ENCODE results near the gene PPP1R36. TPM values are rescaled to one million over a fixed set of nuclear protein-coding genes. Genes with fewer than 3 reads are reported as not detected.

The PPP1R36 gene
- total RNA-seq, 1 experiment from 2014 or later, result 0.50 TPM

DNA sequence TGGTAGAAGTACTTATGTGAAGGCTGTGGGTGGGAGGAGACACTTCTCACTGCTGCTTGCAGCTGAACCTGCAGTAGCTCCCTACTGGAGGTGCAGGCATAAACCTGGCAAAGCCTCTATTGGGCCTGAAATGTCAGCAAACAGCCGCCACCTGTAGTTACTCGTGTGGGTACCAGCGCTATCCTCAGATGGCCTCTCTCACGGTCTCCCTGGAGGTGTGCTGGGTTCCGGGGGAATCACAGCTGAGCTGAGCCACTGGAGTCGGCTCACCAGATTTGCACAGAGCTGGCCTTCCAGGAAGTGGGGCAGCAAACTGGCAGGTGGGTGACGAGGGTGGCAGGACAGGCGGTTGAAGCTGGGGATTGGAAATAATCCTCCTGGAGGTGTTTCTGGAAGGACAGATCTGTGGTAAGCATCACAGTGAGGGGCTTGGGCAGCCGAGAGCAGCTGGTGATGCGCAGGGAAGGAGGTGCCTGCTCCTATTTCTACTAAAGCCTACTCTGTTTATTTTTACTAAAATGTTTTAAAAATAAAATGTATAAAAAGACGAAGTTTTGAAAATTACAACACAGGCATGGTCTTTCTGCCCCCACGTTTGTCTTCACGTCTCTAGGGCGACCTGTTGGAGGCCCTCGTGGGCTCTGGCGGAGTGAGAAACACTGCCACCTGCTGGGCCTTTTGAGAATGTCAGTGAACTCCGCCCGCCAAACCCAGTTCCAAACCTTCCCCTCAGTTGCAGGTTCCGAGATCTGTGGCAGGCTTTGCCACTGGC lies 86.6 kb downstream of the PPP1R36 start:
- H4K5ac ChIP-seq (ENCODE audit: insufficient read length, low read depth, low read length), result no peak overlapping the region
- DNase-seq, result peak; percentile 82
- no peaks in the 10 kb centered on the region for H3K79me2 ChIP-seq (ENCODE audit: insufficient read depth, low read length)
- Mint-ChIP-seq H3K27me3 (ENCODE audit: low read depth) (no peaks in the 10 kb centered on the region; the same call in 1 of the 2 replicates), H3K36me3 (ENCODE audit: insufficient read depth in 1 of 3, low read depth in 3 of 3) (no peaks in the 10 kb centered on the region), H3K27ac (peak overlapping the region in 1 of 3 experiments; percentile 85; a peak in 2 of 7 replicates), H3K4me3 (peak overlapping the region in 1 of 2 experiments; percentile 13; a peak in 2 of 5 replicates), H3K4me1 (peaks cover 10 to 17% of the 10 kb centered on the region in 2 experiments), H3K9me3 (no peaks in the 10 kb centered on the region)
- H2AFZ ChIP-seq (ENCODE audit: low read length), result no peak overlapping the region
- H4K91ac ChIP-seq (ENCODE audit: insufficient read length, low read depth, low read length), result no peak overlapping the region
- H3K14ac ChIP-seq (ENCODE audit: insufficient read depth, low read length), result no peak overlapping the region
- H2BK20ac ChIP-seq (ENCODE audit: low read depth, low read length, poor library complexity, severe bottlenecking), result no peak overlapping the region
- H3K23ac ChIP-seq (ENCODE audit: insufficient read length, low read depth, low read length), result no peak overlapping the region
- no peak overlapping the region for H3K56ac ChIP-seq (ENCODE audit: insufficient read length, low read depth, low read length)
- peaks cover 4% of the 10 kb centered on the region; the same call in 1 of the 2 replicates for H3K4me1 ChIP-seq (ENCODE audit: insufficient read depth, low read length)
- no peak overlapping the region for H3K18ac ChIP-seq (ENCODE audit: insufficient read length, low read depth, low read length)
- H2AK5ac ChIP-seq (ENCODE audit: insufficient read length, low read length), result no peak overlapping the region
- no CpG with 5 or more reads among the region's 19 CpGs for WGBS (ENCODE audit: extremely low coverage, insufficient read length, low lambda C conversion rate)
- H2BK15ac ChIP-seq (ENCODE audit: low read depth, low read length), result no peak overlapping the region
- H3T11ph ChIP-seq (ENCODE audit: low read length), result no peak overlapping the region
- no peaks in the 10 kb centered on the region for H3K27me3 ChIP-seq (ENCODE audit: insufficient read depth, low read length)
- H3K23me2 ChIP-seq (ENCODE audit: insufficient read length, low read depth, low read length, poor library complexity, severe bottlenecking), result no peaks in the 10 kb centered on the region
- no peaks in the 10 kb centered on the region for H3K9me3 ChIP-seq (ENCODE audit: control insufficient read depth, low read depth, low read length)
- no peak overlapping the region for H3K9ac ChIP-seq (ENCODE audit: extremely low read depth, insufficient read length, low read length)
- H4K8ac ChIP-seq (replicated peaks; ENCODE audit: insufficient read length, low read depth, low read length), result no peak overlapping the region
- no peak overlapping the region for H3K27ac ChIP-seq (ENCODE audit: insufficient read length, low read depth, low read length)
- no peak overlapping the region for H2BK12ac ChIP-seq (ENCODE audit: insufficient read length, low read depth, low read length)
- no peak overlapping the region for H3K4me2 ChIP-seq (ENCODE audit: insufficient read depth, insufficient read length, low read length)
- H3K4ac ChIP-seq (ENCODE audit: low read depth, low read length), result no peak overlapping the region
- no peak overlapping the region for H2BK5ac ChIP-seq (ENCODE audit: insufficient read length, low read length)
- no peaks in the 10 kb centered on the region for H4K20me1 ChIP-seq (ENCODE audit: control insufficient read depth, insufficient read depth, insufficient read length)
- no peaks in the 10 kb centered on the region for H3K79me1 ChIP-seq (ENCODE audit: insufficient read depth, low read depth, low read length, poor library complexity, severe bottlenecking)
- H2BK120ac ChIP-seq (ENCODE audit: low read depth, low read length, poor library complexity, severe bottlenecking), result no peak overlapping the region
- TF ChIP-seq, protein P1, sequence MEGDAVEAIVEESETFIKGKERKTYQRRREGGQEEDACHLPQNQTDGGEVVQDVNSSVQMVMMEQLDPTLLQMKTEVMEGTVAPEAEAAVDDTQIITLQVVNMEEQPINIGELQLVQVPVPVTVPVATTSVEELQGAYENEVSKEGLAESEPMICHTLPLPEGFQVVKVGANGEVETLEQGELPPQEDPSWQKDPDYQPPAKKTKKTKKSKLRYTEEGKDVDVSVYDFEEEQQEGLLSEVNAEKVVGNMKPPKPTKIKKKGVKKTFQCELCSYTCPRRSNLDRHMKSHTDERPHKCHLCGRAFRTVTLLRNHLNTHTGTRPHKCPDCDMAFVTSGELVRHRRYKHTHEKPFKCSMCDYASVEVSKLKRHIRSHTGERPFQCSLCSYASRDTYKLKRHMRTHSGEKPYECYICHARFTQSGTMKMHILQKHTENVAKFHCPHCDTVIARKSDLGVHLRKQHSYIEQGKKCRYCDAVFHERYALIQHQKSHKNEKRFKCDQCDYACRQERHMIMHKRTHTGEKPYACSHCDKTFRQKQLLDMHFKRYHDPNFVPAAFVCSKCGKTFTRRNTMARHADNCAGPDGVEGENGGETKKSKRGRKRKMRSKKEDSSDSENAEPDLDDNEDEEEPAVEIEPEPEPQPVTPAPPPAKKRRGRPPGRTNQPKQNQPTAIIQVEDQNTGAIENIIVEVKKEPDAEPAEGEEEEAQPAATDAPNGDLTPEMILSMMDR (conservative IDR thresholded peaks at IDR 0.05), result peak; percentile 94

Data from H9 (cell line).